NCI-H2171 treated with DMSO at 0.1 percent for 48 hours (cell line): ENCODE data around the gene IFNK.
A peak's percentile ranks its signal among the peaks of the same experiment; 100 is the strongest.

ENCODE experiments used
- DNase-seq: peaks from one replicate; lab custom pipeline; 2025; lab: John Stamatoyannopoulos, UW

IFNK gene

DNA sequence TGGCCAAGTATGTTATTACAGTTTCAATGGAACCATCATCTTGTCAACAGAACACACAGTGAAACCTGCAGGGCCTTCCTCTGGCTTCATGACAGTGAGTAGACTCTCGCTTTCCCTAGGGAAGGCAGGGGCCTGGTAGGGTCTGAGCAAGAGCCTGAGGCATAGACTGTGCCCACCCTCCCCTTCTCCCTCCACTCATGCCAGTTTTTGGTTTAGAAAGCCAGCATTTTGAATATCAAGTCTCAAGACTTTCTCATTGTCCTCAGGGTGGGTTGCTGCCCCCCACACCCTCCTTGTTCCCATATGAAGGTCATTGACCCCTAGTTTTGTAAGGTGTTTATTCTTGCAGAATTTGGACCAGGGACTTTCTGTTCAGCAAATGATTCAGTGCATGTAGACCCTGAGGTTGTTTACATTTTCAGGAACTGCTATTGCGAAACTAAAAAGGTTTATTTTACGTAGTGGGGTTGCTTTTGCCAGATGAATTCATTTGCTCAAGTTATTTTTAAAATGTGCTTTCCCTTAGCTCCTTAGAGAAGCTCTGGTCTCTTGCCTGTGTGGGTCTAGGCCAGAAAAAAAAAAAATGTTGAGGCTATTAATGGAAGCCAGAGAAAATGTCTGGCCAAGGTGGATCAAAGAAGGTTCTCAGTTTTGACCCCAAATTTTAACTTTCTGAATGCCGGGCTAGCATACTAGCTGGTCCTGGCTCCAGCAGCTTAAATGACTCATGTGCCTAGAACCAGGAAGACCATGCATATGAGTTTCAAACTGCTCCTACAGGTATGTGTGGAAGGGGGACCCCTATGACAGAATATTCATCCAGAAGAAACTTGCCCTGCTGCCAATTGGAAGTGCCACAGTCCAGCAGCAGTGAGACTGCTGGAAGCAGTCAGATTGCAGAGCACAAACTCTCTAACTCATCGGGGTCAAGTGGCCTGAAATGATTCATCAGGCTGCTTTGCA is 15.7 kb downstream of the IFNK start:
- no peak for DNase-seq

DNA sequence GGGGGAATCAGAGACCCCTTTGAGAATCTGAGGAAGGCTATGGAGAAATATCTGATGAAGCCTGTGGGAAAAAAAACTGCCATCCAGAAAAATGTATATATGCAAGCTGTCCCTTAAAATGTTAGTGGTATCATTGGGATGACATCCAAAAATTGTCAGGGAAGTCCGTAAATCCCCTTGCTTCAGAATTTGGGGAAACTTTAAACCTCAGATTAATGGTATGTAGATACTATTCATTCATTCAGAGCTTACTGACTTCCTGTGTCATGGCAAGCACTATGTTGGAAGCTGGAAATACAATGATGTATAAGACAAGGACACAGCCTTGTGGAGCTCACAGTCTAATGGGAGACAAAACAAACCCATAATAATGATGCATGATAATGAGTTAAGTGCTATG is 16.4 kb downstream of the IFNK start:
- DNase-seq, result no peak

DNA sequence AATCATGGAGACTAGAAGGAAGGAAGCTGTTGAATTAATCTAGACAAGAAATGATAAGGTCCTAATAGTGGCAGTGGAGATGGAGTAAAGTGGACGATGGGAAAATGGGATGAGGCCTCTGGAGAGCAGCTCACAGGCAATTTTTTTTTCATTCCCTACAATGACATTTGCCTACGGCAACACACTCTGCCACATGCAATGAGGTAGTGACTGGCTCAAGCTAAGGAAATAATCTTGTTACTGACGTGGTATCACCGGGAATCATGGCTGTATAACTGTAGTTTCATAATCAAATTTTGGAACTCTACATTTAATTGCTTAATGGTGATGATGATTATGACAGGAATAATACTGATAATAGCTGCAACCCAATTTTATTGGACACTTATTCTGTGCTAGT is 17.6 kb downstream of the IFNK start:
- no peak for DNase-seq

DNA sequence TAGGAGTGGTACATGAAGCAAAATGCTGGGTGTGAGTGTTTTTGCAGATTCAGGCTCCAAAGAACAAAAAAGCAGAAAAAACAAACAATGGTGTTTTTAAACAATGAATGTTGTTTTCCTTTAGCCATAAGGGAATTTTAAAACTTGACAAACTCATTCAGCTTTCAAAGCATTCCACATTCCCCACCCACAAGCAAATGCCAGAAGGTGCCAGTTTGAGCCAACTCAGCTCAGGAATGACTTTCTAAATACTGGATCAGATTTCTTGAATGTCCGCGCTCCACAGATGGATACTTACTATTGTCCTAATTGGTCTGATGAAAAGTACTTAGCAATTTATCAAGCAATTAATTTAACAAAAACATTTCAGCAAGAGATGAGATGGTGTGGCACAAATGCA is 18.4 kb downstream of the IFNK start:
- peak; percentile 8 for DNase-seq

DNA sequence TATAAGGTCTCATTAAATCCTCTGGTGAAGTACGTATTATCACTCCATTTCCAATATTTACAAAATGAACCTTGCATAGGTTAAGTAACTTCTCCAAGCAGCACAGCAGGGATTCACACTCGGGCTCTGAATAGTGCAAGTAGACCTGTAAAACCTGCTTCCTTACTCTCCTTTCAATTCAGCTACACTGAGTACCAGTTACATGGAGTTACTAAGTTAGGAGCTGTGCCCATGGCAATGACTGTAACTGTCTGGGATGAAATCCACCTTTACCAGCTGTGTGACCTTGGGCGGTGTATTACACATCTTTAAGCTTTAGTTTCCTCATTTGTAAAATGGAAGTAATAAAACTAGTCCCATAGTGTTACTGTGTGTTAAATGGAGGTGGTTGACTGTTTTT is 21.4 kb downstream of the IFNK start:
- no peak for DNase-seq

DNA sequence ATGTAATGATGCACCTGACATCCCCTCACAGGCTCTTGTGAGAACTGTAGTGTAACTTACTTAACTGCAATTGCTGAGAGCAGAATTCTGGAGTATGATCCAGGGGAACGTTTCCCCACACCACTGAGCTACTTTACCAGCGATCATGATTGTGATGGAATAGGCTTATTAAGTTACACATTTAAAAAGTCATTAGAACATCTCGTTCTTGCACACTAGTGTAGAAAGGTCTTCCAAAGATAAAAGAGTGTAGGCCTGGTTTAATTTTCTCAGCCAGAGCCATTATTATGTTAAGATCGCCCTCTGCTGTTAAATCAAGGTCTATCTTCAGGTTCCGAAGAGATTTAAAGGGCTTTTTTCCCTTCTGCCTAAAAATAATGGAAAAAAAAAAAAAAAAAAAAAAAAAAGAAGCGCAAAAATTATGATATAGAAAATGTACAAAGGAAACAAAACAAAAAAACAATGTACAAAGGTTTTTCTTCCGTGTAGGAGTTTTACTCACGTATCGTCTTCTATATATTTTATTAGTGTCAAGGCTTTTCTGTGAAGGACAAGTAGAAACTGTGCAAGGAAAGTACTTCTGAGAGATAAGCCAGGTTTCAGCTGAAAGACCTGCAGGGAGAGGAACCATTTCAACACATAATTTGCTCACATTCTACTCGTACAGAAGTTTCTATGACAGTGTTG is 24.1 kb downstream of the IFNK start:
- peak; percentile 34 for DNase-seq

DNA sequence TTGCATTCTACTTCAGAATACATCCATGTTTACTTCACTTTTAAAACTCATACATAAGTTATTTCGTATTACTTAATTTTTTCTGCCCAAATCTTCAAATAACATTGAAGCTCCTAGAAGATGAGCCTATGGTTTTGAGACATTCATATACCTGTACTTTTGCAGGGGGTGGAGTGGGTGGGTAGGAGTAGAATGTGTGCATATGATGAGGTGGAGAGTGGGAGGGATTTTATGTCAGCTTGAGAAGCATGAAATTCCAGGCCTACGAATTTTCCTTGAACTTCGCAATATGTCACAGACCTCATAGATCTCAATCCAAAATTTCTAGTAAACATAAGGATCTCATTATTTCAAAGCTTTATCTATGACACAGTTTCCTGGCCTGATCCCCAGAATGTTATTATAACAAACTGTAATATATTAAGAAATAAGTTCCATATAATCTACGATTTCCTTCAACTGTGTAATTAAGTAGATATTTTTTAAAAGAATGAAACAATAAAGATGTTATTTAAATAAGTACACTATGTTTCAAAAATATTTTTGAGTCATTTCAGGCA is 25.2 kb downstream of the IFNK start:
- no peak for DNase-seq

DNA sequence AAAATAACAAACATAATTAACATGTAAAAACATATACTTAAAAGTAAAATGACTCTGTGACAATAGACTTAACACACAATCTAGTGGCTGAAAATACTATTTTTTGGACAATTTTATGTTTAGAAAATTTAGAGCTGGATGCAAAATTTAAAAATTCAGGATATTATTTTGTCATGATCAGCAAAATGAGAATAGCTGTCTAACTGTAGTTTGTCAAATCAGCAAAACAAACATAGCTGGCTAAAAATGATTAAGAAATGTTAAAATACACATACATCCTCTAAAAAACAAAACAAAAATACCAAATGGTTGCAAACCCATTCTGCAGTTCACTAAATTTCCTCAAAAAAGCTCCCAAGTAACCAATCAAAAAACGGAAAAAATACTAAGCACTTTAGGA is 30.6 kb downstream of the IFNK start:
- no peak for DNase-seq

DNA sequence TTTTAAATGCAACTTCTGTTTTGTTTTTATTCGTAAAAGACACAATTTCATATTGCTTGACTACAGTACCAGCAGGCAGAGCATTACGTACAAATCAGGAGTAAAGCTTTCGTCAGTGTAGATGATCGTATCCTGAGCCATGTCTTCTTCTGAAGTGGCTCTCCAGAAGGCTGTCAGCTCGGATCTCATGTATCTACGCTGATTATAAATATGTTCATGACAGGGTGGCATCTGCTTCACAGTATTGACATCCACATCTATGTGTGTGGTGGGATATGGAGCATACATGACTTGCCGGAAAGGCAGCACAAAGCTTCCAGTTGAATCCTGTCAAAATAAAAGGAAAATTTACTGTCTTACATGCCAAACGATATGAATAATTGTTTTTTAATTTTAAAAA is 32.4 kb downstream of the IFNK start:
- DNase-seq, result no peak

DNA sequence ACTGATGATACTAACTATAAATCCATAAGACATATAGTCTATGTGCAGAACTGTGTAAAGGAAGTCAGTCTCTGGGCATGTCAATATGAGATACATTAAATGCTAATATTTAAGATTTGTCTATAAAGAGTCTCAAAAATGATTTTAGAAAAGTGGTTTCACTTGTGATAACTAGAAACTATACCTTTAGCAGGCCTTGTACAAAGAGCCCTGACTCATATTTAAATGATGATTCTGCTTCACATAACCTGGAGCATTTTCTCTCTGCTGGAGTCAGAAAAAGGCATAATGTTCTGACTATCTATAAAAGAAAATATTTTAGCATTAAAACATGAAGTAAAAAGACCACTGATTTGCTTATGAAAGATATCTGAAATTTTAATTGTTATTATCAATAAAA is 34.2 kb downstream of the IFNK start:
- no peak for DNase-seq

DNA sequence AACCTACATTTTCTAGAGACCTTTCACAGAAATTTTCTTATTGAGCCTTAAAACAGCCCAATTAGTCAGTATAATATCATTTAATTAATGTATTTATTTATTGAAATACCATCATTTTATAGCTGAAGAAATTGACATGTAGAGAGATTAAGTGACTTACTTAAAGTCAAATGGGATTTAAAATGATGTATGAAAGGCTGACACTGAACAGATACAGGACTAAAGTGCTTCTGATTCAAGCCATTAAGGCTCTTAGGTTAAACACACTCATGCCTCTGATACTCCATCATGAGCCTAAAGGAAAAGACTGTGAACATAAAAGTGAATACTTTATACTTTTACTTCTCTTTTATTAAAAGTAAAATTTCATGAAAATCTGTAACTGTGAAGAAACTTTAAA is 36.4 kb downstream of the IFNK start:
- no peak for DNase-seq

DNA sequence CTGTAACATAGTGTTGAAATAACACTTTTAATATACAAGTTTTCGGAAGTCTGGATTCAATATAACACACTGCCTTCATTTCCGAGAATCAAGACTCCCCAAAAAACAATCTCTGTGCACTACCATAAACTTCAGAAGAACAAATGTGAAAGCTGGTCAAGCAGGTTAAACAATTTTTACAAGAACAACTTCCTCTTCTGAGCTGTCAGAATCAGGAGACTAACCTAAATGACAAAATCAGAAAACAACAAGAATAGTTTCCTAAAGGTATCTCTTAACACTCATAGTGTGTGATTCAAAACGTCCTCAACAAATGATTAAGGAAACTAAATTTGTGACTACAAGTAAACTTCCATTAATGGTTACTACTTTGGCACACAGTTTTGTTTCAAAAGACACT is 37.6 kb downstream of the IFNK start:
- no peak for DNase-seq

DNA sequence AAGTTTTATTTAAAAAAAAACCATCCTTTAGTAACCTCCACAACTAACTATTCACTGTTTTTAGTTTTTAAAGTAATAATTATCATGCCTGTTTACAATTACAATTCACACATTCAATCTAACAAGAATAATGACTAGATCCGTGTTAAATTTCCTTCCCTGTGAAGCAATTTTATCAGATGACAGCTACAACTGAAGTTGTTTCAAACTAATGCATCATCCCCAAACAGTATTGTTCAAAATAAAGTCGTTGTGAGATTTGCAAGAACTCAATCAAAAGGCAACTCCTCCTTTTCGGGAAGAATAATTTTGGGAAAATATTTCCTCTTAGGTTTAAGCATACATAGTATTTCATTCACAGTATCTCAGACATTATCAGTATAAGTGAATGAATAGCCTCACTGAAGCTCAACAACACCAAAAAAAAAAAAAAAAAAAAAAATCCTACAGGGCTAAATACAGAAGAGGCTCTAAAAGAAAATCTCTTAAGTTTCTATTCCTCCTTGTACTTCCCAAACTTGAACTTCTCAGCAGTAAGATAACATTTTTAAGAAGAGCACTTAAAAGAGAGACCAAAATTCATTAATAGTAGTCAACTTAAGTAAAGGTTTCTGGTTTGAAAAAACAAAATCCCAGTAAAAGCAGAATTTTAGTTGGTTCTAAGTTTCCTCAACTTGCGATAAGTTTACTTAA is 39.8 kb downstream of the IFNK start:
- no peak for DNase-seq

DNA sequence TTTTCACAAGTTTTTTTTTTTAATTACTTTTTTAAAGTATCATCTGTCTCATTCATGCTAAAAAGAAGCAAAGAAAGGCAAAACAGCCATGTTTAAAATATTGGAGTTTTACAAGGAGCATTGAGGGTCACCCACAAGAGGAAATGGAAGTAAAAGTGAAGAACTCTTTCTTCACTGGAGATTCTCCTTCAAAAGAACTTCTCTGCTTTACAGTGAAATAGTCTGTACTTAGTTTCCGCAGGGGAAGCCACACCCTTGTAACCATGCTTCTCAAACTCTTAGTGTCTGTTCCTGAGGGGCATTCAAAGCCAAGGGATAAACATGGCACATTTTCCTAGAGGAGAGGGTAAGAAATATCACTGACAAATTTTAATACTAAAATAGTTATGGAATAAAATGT is 40.6 kb downstream of the IFNK start:
- DNase-seq, result no peak

DNA sequence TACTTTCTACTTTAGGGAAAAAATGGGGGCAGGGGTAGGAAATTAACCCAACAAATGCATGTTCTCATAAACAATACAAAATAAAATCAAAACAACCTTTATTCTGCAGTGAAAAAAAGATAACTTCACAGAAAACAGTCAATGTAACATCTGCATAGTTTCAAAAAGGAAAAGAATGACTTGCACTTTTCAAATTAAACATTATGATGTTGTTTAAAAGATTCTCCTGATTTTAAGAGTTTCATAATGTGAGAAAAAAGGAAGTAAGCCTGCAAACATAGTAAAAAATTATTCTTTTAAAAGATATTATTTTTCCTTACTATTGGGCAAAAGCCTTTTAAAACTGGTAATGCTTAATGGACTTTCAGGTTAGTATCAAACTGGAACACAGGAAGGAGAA is 41.6 kb downstream of the IFNK start:
- no peak for DNase-seq

DNA sequence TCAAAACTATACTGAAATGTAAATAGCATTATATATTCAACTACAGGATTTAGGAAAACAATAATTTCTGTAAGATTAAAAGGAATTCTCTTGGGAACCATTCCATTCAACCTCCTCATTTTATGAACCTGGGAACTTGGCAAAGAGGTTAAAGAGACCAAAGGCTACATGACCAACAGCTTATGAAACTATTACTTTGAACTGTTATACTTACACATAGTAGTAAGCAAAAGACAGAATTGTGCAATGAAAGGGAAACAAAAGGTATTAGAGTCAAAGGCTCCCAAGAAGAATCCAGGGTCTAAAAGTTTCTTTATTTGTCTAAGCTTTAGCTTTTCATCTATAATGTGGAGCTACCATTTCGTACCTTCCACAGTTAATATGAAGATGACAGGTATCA is 42.0 kb downstream of the IFNK start:
- no peak for DNase-seq

DNA sequence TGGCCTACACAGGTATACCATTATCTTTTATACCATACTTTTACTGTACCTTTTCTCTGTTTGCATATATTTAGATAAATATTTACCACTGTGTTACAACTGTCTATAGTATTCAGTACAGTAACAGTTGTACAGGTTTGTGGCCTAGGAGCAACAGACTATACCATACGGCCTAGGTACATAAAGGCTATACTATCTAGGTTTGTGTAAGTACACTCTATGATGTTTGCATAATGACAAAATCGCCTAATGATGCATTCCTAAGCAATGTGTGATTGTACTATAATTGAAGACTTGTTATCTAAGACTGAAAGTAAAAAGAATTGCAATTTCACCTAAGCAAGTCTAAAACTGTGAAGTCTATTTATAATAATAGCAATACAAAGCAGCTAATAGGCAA is 45.3 kb downstream of the IFNK start:
- peak; percentile 9 for DNase-seq

DNA sequence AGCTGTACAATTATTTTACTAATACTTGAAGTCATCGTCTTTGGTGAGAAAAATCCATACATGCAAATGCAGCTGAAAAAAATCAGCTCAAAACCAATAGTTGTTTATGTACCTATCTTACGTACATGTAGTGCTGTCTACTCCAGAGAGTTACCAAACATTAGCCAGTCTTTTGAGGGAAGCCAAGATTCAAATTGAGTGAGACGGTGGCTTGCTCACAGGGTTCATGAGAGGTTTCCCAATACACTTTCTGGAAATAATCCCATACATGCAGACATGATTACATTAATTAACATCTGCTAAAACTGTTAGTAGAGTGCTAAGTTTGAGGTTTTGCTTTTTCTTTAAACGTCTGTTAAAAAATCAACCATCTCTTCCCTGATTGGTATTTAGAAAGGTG is 46.9 kb downstream of the IFNK start:
- no peak for DNase-seq

DNA sequence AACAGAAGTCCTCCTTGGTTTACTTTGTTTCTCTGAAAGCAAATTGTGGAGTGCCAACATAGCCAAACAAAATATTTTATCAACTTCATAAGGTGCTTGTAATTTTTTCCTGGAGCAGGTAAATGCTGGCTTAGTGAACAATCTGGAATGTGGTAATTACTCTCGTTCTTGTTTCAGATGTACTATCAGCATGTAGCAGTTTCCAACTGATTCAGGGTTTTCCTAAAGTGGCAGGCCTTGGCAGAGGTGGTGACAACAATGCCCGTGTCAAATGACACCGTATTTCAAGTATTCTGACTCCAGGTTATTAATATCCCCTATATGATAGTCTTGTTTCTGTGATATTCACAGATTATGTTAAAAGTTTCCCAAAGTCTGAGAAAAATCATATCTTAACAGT is 48.0 kb downstream of the IFNK start:
- no peak for DNase-seq

DNA sequence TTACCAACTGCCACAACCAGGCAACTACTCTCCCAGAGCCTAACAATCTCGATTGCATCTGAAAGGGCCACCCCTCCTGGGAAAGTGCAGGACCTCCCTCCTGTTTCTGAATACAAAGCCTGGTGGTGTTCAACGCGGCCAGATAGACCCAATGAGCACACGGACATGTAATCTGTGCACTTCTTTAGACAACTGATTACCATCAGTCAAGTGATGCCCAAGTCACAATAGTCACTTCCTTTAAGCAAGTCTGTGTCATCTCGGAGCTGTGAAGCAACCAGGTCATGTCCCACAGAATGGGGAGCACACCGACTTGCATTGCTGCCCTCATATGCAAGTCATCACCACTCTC is 48.5 kb downstream of the IFNK start:
- DNase-seq, result peak; percentile 30

DNA sequence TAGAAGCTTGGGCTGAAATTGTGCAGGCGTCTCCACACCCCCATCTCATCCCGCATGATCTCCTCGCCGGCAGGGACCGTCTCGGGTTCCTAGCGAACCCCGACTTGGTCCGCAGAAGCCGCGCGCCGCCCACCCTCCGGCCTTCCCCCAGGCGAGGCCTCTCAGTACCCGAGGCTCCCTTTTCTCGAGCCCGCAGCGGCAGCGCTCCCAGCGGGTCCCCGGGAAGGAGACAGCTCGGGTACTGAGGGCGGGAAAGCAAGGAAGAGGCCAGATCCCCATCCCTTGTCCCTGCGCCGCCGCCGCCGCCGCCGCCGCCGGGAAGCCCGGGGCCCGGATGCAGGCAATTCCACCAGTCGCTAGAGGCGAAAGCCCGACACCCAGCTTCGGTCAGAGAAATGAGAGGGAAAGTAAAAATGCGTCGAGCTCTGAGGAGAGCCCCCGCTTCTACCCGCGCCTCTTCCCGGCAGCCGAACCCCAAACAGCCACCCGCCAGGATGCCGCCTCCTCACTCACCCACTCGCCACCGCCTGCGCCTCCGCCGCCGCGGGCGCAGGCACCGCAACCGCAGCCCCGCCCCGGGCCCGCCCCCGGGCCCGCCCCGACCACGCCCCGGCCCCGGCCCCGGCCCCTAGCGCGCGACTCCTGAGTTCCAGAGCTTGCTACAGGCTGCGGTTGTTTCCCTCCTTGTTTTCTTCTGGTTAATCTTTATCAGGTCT is 49.0 kb downstream of the IFNK start, which contains the start of gene C9orf72:
C9orf72 (minus strand) TSS at position 564 of the 716 bp plus-strand sequence. CDS start 6,361 bp downstream, outside the sequence.
- peak; percentile 62 for DNase-seq
